ENCODE data around the gene ZSWIM9. TPM values are rescaled to one million over a fixed set of nuclear protein-coding genes. Genes with fewer than 3 reads are reported as not detected.

Gene ZSWIM9
- polyA plus RNA-seq, 1 donor from 2014 or later: 2.4 TPM

DNA sequence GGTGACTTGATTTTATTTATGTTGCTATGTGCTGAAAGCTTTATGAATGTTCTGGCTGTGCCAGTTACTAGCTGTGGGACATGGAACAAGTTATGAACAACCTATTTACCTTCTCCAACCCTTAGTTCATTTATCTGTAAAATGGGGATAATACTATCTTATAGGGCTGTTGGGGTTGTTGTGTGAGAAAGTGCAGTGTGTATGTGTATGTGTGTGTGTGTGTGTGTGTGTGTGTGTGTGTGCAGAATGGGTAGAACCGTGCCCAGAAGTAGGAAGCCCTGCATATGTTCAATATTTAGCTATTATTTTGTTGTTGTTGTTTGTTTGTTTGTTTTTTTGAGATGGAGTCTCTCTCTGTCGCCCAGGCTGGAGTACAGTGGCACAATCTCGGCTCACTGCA lies 20.4 kb downstream of the ZSWIM9 start:
- Mint-ChIP-seq H3K4me3 (peak overlapping the region in 1 of 4 donors; percentile 14), H3K27ac (peak overlapping the region in 1 of 3 donors; percentile 51), H3K4me1 (peaks cover 16 to 22% (median 20%) of the 10 kb centered on the region in 3 donors), H3K9me3 (no peaks in the 10 kb centered on the region), H3K36me3 (peaks cover 10% of the 10 kb centered on the region), H3K27me3 (no peaks in the 10 kb centered on the region)

GRCh38 chr19:48192750-48193149 lies 22.3 kb downstream of the ZSWIM9 start:
- H3K27me3 Mint-ChIP-seq: no peaks in the 10 kb centered on the region
- H3K9me3 Mint-ChIP-seq: no peaks in the 10 kb centered on the region
- H3K27ac Mint-ChIP-seq: peak overlapping the region in 1 of 3 donors; percentile 3
- H3K36me3 Mint-ChIP-seq: peaks cover 10% of the 10 kb centered on the region
- H3K4me1 Mint-ChIP-seq: peaks cover 8 to 12% (median 12%) of the 10 kb centered on the region in 3 donors
- H3K4me3 Mint-ChIP-seq: no peak overlapping the region

- Mint-ChIP-seq H3K27ac (no peak overlapping the region), H3K4me3 (no peak overlapping the region), H3K9me3 (no peaks in the 10 kb centered on the region), H3K36me3 (peaks cover 6% of the 10 kb centered on the region), H3K27me3 (no peaks in the 10 kb centered on the region), H3K4me1 (peaks cover 6 to 12% (median 10%) of the 10 kb centered on the region in 3 donors)
Observed at GRCh38 chr19:48194041-48194843, 23.8 kb downstream of the ZSWIM9 start.

GRCh38 chr19:48194844-48195830 lies 24.7 kb downstream of the ZSWIM9 start:
- Mint-ChIP-seq H3K4me3 (no peak overlapping the region), H3K27me3 (no peaks in the 10 kb centered on the region), H3K4me1 (peaks cover 5 to 12% (median 10%) of the 10 kb centered on the region in 3 donors), H3K36me3 (peaks cover 4% of the 10 kb centered on the region), H3K9me3 (no peaks in the 10 kb centered on the region), H3K27ac (no peak overlapping the region)

GRCh38 chr19:48196321-48196763 lies 25.9 kb downstream of the ZSWIM9 start:
- Mint-ChIP-seq H3K27me3 (no peaks in the 10 kb centered on the region), H3K36me3 (peaks cover 4% of the 10 kb centered on the region), H3K27ac (no peak overlapping the region), H3K4me1 (peaks cover 4 to 10% (median 5%) of the 10 kb centered on the region in 3 donors), H3K4me3 (peak overlapping the region in 1 of 4 donors; percentile 57), H3K9me3 (no peaks in the 10 kb centered on the region)

DNA sequence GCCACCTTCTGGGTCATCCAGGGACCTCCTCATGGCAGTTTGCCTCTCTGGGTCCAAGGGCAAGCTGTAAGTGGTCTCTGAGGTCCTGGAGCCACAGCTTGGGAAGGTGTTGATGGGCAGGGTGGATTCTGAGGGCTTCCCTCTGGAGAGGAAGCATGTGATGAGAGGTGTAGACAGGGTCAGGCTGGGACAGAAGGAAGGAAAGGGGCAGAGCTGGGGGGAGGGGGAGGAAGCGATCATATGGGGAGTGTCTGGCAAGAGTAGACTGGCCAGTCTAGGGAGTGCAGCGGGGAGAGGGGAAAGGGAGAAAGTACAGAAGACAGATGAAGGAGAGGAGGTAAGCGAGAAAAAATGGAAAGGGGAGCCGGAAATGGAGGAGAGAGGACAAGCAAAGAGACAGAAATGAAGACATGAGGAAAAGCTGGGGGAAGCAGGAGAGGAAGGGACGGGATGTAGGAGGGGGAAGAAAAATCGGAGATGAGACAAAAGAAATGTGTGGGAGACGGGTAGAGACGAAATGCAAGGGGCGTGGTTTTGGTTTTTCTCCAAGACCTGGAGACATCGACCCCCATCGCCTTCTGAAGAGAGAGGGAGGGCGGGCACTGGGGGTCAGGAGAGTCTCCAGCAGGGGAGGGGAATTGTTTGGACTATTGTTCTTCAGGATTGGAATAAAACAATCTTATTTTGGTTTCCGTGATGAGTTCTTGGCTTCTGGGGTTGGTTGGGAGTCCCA lies 26.6 kb downstream of the ZSWIM9 start:
- Mint-ChIP-seq H3K27ac (no peak overlapping the region), H3K4me3 (no peak overlapping the region), H3K4me1 (peaks cover 4 to 10% (median 5%) of the 10 kb centered on the region in 3 donors), H3K36me3 (peaks cover 4% of the 10 kb centered on the region), H3K27me3 (no peaks in the 10 kb centered on the region), H3K9me3 (no peaks in the 10 kb centered on the region)

- Mint-ChIP-seq H3K27ac (peak overlapping the region in 1 of 3 donors; percentile 74), H3K36me3 (peaks cover 8% of the 10 kb centered on the region), H3K4me3 (no peak overlapping the region), H3K4me1 (peaks cover 1 to 11% (median 5%) of the 10 kb centered on the region in 3 donors), H3K27me3 (no peaks in the 10 kb centered on the region), H3K9me3 (no peaks in the 10 kb centered on the region)
Observed at GRCh38 chr19:48203222-48203793, 32.8 kb downstream of the ZSWIM9 start.

DNA sequence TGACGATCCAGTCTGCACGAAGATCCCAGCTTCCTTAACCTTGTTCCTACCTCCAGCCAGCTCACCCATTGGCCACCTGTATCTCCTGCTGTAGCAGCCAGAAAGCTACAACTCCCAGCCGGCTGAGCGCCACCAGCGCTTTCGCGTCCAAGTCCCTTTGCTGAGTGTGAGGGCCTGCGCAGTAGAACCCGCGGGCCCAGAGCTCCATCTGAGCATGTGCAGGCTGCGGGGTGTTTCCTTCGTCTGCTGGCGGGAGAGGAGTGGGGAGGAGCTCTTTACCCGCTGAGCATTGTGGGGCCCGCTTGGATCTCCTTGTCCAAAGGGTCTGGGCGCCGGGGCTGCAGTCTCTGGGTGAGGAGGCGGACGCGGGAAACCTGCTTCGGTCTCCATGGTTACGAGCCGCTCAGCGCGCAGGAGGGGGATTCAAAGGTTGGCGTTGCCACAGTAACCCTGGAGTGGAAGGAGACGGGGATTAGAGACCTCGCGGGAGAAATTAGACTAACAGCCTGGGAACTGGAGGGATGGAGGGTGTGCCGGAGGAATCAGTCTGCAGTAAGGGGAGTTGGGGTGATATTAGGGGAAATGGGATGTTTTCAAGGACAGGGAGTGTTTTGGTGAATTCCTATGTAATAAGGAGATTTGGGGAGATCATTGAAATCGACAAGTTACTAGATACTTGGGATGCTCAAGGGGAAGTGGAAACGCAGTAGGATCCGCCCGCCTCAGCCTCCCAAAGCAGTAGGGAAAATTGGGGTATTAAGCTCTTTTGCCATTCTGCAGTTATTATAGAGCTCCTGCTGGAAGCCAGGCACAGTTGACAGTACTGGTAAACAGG lies 33.5 kb downstream of the ZSWIM9 start:
- Mint-ChIP-seq H3K27ac (no peak overlapping the region), H3K4me3 (no peak overlapping the region), H3K9me3 (no peaks in the 10 kb centered on the region), H3K36me3 (peaks cover 7% of the 10 kb centered on the region), H3K4me1 (peaks cover 1 to 12% (median 5%) of the 10 kb centered on the region in 3 donors), H3K27me3 (no peaks in the 10 kb centered on the region)

GRCh38 chr19:48206397-48207093 lies 36.1 kb downstream of the ZSWIM9 start:
- H3K4me1 Mint-ChIP-seq: peaks cover 1 to 17% (median 5%) of the 10 kb centered on the region in 3 donors
- H3K27ac Mint-ChIP-seq: peak overlapping the region; percentile 27 to 88 (median 43)

DNA sequence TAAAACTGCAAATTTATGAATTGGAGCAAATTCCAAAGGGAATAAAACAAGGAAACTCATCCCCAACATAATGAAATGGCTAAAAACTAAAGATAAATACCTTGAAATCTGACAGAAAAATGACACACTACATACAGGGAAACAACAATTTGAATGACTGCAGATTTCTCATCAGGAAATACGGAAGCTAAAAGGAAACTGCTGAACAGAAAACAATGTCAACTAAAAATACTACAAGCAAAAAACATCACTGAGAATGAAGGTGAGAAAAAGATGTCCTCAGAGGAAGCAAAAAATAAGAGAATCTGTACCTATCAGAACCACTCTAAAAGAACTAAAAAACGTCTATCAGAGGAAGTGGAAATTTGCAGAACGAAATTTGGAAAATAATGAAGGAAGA lies 39.5 kb downstream of the ZSWIM9 start:
- Mint-ChIP-seq H3K4me3 (no peak overlapping the region), H3K27me3 (no peaks in the 10 kb centered on the region)

More at GRCh38 chr19:48206397-48207093, 36.1 kb downstream of the ZSWIM9 start:
- Mint-ChIP-seq H3K4me3 (peak overlapping the region in 1 of 4 donors; percentile 70), H3K27me3 (no peaks in the 10 kb centered on the region), H3K9me3 (no peaks in the 10 kb centered on the region), H3K36me3 (peaks cover 7% of the 10 kb centered on the region)

GRCh38 chr19:48213959-48214358 lies 43.5 kb downstream of the ZSWIM9 start:
- Mint-ChIP-seq H3K36me3 (peaks cover 4% of the 10 kb centered on the region), H3K27ac (peak overlapping the region in 1 of 3 donors; percentile 87), H3K27me3 (no peaks in the 10 kb centered on the region), H3K9me3 (no peaks in the 10 kb centered on the region), H3K4me3 (no peak overlapping the region), H3K4me1 (peaks cover 0 to 12% (median 0%) of the 10 kb centered on the region in 3 donors)

More for the DNA sequence above, 39.5 kb downstream of the ZSWIM9 start:
- H3K27ac Mint-ChIP-seq: peak overlapping the region in 1 of 3 donors; percentile 20
- peaks cover 8% of the 10 kb centered on the region for H3K36me3 Mint-ChIP-seq
- H3K9me3 Mint-ChIP-seq: no peaks in the 10 kb centered on the region
- peaks cover 1 to 24% (median 5%) of the 10 kb centered on the region in 3 donors for H3K4me1 Mint-ChIP-seq

DNA sequence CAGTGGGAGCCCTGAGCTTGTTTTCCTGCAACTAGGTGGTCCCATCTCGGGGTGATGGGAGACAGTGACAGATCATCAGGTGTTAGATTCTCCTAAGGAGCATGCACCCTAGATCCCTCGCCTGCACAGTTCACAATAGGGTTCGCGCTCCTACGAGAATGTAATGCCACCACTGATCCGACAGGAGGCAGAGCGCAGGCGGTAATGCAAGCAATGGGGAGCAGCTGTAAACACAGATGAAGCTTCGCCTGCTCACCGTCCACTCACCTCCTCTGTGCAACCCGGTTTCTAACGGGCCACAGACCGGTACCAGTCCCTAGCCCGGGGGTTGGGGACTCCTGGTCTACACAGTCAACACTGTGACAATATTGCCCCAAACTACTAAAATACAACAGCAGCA lies 46.5 kb downstream of the ZSWIM9 start:
- H3K27ac Mint-ChIP-seq: no peak overlapping the region
- peaks cover 4% of the 10 kb centered on the region for H3K36me3 Mint-ChIP-seq
- H3K4me3 Mint-ChIP-seq: no peak overlapping the region

DNA sequence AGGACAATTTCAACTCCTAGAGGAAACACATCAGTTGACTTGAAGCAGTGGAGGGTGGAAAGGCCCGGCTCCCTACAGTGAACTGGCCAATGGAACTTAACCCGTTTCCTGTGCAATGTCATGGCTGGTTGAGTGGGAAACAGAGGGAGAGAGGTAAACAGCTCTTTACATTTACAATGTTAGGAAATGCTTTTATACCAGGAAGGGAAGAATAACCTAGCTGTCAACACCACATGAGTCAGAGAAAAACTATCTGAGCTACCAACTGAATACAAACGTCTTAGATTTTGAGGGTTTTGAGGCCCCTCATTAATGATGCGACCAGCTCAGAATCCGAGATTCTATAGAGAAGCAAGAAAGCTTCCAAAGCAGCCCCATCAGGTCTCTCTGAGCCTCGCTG lies 48.5 kb downstream of the ZSWIM9 start:
- Mint-ChIP-seq H3K4me3 (no peak overlapping the region), H3K27ac (no peak overlapping the region), H3K9me3 (no peaks in the 10 kb centered on the region), H3K27me3 (no peaks in the 10 kb centered on the region), H3K36me3 (peaks cover 5% of the 10 kb centered on the region), H3K4me1 (no peaks in the 10 kb centered on the region)

More for the DNA sequence above, 46.5 kb downstream of the ZSWIM9 start:
- Mint-ChIP-seq H3K4me1 (peaks cover 0 to 5% (median 0%) of the 10 kb centered on the region in 3 donors), H3K27me3 (no peaks in the 10 kb centered on the region), H3K9me3 (no peaks in the 10 kb centered on the region)

All from IgD-negative memory B cell (primary cell).